ENCODE data around the gene FOSB. TPM values are rescaled to one million over a fixed set of nuclear protein-coding genes. Genes with fewer than 3 reads are reported as not detected.

FOSB gene
- total and polyA plus RNA-seq, 9 of the 15 experiments (the other 6 are each of a cell fraction or from before 2014, with no cell fraction given), result 0.11 to 2.7 (median 0.73) TPM

DNA sequence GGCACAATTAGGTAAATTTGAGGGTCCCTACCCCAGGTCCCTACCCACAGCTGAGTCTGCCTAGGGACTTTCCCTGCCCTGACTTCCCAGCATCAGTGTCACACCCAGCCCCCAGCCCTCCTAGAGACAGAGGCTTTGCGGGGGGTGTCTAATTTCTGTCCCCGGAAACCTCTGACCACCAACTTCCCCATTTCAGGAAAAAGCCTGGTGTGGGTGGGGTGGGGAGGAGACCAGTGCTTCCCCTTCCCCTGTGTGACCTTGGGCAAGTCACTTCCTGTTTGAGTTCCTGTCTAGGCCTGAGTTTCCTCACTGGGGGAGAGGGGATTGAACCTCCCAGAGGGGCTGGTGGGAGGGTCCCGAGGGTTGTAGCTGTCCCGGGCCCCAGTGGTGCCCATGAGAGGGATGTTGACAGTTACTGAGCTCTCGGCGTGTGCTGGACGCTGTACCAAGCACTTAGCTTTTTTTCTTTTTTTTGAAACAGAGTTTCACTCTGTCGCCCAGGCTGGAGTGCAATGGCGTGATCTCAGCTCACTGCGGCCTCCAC, 47.4 kb downstream of the FOSB start (continued):
- peak; percentile 47 for TF ChIP-seq ZNF740 (CRISPR knock-in tag; IDR thresholded peaks at IDR 0.05)
- no peak for TF ChIP-seq ZNF740 (tag; IDR thresholded peaks at IDR 0.05)
- TF ChIP-seq MTA1 (IDR thresholded peaks at IDR 0.05; ENCODE audit: borderline replicate concordance), result peak; percentile 67; the same call in 1 of the 2 replicates
- TF ChIP-seq EP300 (IDR thresholded peaks at IDR 0.05; ENCODE audit: low read length), result peak; percentile 63
- TF ChIP-seq NR2C1 (IDR thresholded peaks at IDR 0.05), result peak; percentile 64; the same call in 1 of the 2 replicates
- peak; percentile 42 for TF ChIP-seq NR2C1 (tag; IDR thresholded peaks at IDR 0.05)
- TF ChIP-seq ARID4B (CRISPR knock-in tag; IDR thresholded peaks at IDR 0.05), result no peak
- TF ChIP-seq LEF1 (IDR thresholded peaks at IDR 0.05), result peak; percentile 42; the same call in 1 of the 2 replicates
- TF ChIP-seq IRF9 (tag; IDR thresholded peaks at IDR 0.05), result no peak
- 0 out of 2 replicates have a peak, but pooled peaks have one; percentile 13 for TF ChIP-seq THRB (CRISPR knock-in tag; conservative IDR thresholded peaks at IDR 0.05)
- TF ChIP-seq E2F5 (CRISPR knock-in tag; IDR thresholded peaks at IDR 0.05), result no peak
- TF ChIP-seq ZNF23 (CRISPR knock-in tag; IDR thresholded peaks at IDR 0.05), result no peak
- TF ChIP-seq CEBPB (tag; IDR thresholded peaks at IDR 0.05), result no peak
- peak; percentile 2; the same call in 1 of the 2 replicates for TF ChIP-seq HDAC2 (IDR thresholded peaks at IDR 0.05)
- TF ChIP-seq ZFP91 (CRISPR knock-in tag; IDR thresholded peaks at IDR 0.05), result no peak
- TF ChIP-seq, protein P1, sequence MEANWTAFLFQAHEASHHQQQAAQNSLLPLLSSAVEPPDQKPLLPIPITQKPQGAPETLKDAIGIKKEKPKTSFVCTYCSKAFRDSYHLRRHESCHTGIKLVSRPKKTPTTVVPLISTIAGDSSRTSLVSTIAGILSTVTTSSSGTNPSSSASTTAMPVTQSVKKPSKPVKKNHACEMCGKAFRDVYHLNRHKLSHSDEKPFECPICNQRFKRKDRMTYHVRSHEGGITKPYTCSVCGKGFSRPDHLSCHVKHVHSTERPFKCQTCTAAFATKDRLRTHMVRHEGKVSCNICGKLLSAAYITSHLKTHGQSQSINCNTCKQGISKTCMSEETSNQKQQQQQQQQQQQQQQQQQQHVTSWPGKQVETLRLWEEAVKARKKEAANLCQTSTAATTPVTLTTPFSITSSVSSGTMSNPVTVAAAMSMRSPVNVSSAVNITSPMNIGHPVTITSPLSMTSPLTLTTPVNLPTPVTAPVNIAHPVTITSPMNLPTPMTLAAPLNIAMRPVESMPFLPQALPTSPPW (CRISPR knock-in tag; IDR thresholded peaks at IDR 0.05), result peak; percentile 89
